ENCODE results near the gene PIEZO2. TPM values are rescaled to one million over a fixed set of nuclear protein-coding genes. Genes with fewer than 3 reads are reported as not detected.

The PIEZO2 gene
- total RNA-seq, 4 donors from 2014 or later: 0.18 to 3.0 (median 0.21) TPM

DNA sequence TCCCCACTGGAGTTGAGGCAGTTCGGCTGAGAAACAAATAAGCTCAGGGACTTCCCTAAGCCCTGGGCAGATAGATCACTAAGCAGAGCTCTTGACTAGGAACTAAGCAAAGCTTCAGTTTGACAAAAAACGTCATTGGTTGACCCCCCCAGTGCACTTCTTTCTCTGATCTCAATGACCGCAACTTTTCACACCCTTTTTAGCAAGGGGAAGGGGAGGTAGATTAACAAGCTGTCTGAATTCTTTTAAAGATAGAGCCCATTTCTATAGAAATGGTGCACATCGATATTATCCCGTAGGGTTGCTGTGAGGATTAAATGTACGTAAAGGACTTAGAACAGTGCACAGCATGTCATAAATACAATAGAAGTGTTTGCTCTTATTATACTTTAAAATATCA, 42.5 kb downstream of the PIEZO2 start:
- Histone ChIP-seq H3K4me1 (no peaks in the 10 kb centered on the region), H3K27ac (no peak overlapping the region), H3K9me3 (no peaks in the 10 kb centered on the region), H3K36me3 (no peaks in the 10 kb centered on the region), H3K4me3 (no peak overlapping the region), H3K27me3 (no peaks in the 10 kb centered on the region)
- in situ Hi-C loops (cut with MboI; ENCODE audit: low sequenced_read_pairs in 4 of 4) (loop anchor here in 1 of 4 donors (10.0 kb wide), 1 partner anchor 62 kb away; no protein-coding TSS in a partner anchor), intact Hi-C loops (cut with DNase I; ENCODE audit: low total_unique reads) (no loop called here)
- no peak for DNase-seq
- no peak for ATAC-seq
- TF ChIP-seq, protein P1, sequence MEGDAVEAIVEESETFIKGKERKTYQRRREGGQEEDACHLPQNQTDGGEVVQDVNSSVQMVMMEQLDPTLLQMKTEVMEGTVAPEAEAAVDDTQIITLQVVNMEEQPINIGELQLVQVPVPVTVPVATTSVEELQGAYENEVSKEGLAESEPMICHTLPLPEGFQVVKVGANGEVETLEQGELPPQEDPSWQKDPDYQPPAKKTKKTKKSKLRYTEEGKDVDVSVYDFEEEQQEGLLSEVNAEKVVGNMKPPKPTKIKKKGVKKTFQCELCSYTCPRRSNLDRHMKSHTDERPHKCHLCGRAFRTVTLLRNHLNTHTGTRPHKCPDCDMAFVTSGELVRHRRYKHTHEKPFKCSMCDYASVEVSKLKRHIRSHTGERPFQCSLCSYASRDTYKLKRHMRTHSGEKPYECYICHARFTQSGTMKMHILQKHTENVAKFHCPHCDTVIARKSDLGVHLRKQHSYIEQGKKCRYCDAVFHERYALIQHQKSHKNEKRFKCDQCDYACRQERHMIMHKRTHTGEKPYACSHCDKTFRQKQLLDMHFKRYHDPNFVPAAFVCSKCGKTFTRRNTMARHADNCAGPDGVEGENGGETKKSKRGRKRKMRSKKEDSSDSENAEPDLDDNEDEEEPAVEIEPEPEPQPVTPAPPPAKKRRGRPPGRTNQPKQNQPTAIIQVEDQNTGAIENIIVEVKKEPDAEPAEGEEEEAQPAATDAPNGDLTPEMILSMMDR (IDR thresholded peaks at IDR 0.05 in 4 of 5, conservative IDR thresholded peaks at IDR 0.05 in 1 of 5): no peak
- no peak for TF ChIP-seq POLR2A (IDR thresholded peaks at IDR 0.05)

DNA sequence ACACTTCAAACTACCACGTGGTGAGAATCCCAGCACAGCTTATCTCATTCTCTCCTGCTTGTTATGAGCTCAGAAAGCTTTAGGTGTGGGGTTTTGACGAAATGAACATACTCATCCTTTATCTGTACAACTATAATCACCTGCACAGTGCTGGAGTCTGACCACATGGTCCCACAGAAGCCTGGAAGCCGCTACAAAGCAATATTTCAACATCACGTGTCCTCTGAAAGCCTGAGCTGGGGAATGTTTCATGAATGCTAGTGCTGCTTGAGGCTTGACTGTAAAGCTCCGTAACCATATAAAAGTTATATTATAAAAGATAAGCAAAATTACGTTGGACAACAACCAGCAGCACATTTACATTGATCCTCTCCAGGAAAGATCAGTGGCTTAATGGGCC, 43.9 kb downstream of the PIEZO2 start:
- no peak for TF ChIP-seq POLR2A (IDR thresholded peaks at IDR 0.05)
- TF ChIP-seq, protein P1 (IDR thresholded peaks at IDR 0.05 in 4 of 5, conservative IDR thresholded peaks at IDR 0.05 in 1 of 5): no peak

DNA sequence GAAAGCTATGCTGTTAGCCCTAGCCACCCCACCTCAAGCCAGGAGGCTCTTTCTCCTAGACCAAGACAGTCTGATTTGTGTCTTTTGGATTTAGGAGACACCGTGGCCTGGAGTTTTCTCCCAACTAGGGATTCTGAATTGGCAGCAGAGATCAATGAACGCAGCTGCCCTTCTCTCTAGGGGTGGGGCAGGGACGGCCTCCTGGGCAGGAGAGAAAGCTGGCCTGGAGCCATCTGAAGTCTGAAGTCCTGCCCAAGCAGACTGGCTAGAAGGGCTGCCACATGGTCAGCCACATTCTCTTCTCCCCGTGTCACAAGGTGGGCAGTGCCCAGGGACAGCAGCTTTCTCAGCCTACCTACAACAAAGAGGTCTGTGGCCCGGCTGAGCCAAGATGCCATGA, 45.1 kb downstream of the PIEZO2 start:
- in situ Hi-C loops (cut with MboI; ENCODE audit: low sequenced_read_pairs in 4 of 4): loop anchor here in 1 of 4 donors (10.0 kb wide), 1 partner anchor 60 kb away; no protein-coding TSS in a partner anchor
- ATAC-seq (no peak), DNase-seq (no peak)
- Histone ChIP-seq H3K36me3 (no peaks in the 10 kb centered on the region), H3K27ac (no peak overlapping the region), H3K4me3 (no peak overlapping the region), H3K27me3 (no peaks in the 10 kb centered on the region), H3K4me1 (no peaks in the 10 kb centered on the region), H3K9me3 (no peaks in the 10 kb centered on the region)
- TF ChIP-seq, protein P1 (IDR thresholded peaks at IDR 0.05 in 4 of 5, conservative IDR thresholded peaks at IDR 0.05 in 1 of 5): no peak
- TF ChIP-seq POLR2A (IDR thresholded peaks at IDR 0.05): no peak
- intact Hi-C loops (cut with DNase I; ENCODE audit: low total_unique reads): no loop called here

More for the DNA sequence above, 43.9 kb downstream of the PIEZO2 start:
- in situ Hi-C loops (cut with MboI; ENCODE audit: low sequenced_read_pairs in 4 of 4) (loop anchor here in 1 of 4 donors (10.0 kb wide), 1 partner anchor 61 kb away; no protein-coding TSS in a partner anchor), intact Hi-C loops (cut with DNase I; ENCODE audit: low total_unique reads) (no loop called here)
- Histone ChIP-seq H3K36me3 (no peaks in the 10 kb centered on the region), H3K27ac (no peak overlapping the region), H3K4me3 (no peak overlapping the region), H3K27me3 (no peaks in the 10 kb centered on the region), H3K9me3 (no peaks in the 10 kb centered on the region), H3K4me1 (no peaks in the 10 kb centered on the region)
- DNase-seq (no peak), ATAC-seq (no peak)

DNA sequence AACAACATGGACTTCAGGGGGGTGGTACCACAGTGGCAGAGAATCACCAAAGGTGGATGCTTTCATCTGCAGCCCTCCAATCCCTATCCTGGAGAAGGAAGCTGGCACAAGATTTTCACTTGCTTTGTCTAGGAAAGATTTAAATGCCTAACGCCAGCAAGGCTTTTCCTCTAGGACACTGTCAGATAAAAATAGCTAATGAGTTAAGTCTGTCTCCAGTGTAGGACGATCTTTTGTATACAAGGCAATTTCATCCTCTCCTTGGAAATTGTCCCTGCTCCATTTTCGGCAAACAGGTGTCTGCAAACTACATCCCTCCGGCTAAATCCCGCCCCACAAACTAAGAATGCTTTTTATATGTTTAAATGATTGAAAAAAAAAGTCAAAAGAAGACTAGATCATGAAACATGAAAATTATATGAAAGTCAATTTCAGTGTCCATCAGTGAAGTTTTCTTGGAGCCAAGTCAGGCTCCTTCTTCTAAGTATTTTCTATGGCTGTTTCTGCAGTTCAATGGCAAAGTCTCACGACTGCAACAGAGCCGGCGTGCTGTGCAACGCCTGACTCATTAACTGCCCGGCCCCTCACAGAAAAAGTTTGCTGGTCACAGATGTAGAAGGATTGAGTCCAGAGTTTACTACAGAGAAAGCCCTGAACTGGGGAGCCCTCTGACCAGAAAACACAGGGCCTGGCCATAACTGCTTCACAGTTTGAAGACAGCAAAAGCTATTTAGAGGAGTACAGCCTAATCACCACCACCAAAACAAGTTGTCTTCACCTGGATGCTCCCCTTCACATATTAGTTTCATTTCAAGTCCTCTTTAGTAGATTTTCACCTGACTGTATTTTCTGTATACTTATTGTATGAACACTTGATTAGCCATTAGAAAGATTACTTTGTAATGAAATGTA, 52.3 kb downstream of the PIEZO2 start:
- DNase-seq: peak in 1 of 2 donors; percentile 14
- TF ChIP-seq POLR2A (IDR thresholded peaks at IDR 0.05): no peak
- TF ChIP-seq, protein P1 (IDR thresholded peaks at IDR 0.05 in 4 of 5, conservative IDR thresholded peaks at IDR 0.05 in 1 of 5): no peak
- intact Hi-C loops (cut with DNase I; ENCODE audit: low total_unique reads): loop anchor here (2.0 kb wide), 1 partner anchor 52 kb away; the partner anchor contains the start of gene PIEZO2
- Histone ChIP-seq H3K27me3 (no peaks in the 10 kb centered on the region), H3K9me3 (no peaks in the 10 kb centered on the region), H3K36me3 (no peaks in the 10 kb centered on the region), H3K27ac (peak overlapping the region; percentile 31 to 71 (median 59)), H3K4me1 (peaks cover 14 to 20% of the 10 kb centered on the region in 2 donors), H3K4me3 (no peak overlapping the region)
- peak; percentile 93 to 99 for ATAC-seq
- in situ Hi-C loops (cut with MboI; ENCODE audit: low sequenced_read_pairs in 4 of 4): no loop called here
